ENCODE results near the gene RPA1. TPM values are rescaled to one million over a fixed set of nuclear protein-coding genes. Genes with fewer than 3 reads are reported as not detected.

Gene RPA1
- total and polyA plus RNA-seq, 9 of the 15 experiments (the other 6 are each of a cell fraction or from before 2014, with no cell fraction given), result 25.2 to 125 (median 47.4) TPM

- BruUV-seq (replicated peaks), result no TSS peak
- H2AFZ ChIP-seq (ENCODE audit: low read depth, low read length), result no peak overlapping the region
- peaks cover 19 to 33% of the 10 kb centered on the region in 2 experiments; a peak in 4 of 5 replicates for H3K27me3 ChIP-seq (ENCODE audit: control insufficient read depth in 2 of 2, insufficient read depth in 2 of 2, low read length in 2 of 2)
- POLR2A ChIA-PET, result no interaction called here
- no peaks in the 10 kb centered on the region for H3K79me2 ChIP-seq (ENCODE audit: control insufficient read depth, insufficient read depth, low read length)
- no peaks in the 10 kb centered on the region for H3K9me3 ChIP-seq (replicated peaks; ENCODE audit: control insufficient read depth, insufficient read depth, low read depth, low read length)
- 36% methylated on average over 17 of the region's 19 CpGs for WGBS (ENCODE audit: insufficient coverage, low coverage, missing lambda C conversion rate)
- DNase-seq (ENCODE audit: extremely low read depth in 1 of 4, low spot score in 3 of 4), result no peak
- no peaks in the 10 kb centered on the region for H3K36me3 ChIP-seq (ENCODE audit: control insufficient read depth, insufficient read depth, low read length)
- H3K9ac ChIP-seq (ENCODE audit: insufficient read depth in 1 of 2, low read depth in 2 of 2, low read length in 2 of 2), result no peak overlapping the region
- CTCF ChIA-PET (ENCODE audit: low intra/inter-chr PET ratio), result no interaction called here
- ATAC-seq, result no peak
- no peak overlapping the region for H3K4me3 ChIP-seq
- intact Hi-C loops (cut with micrococcal nuclease), result no loop called here
- no peak for FAIRE-seq
- no peak for TF ChIP-seq SAFB2 (IDR thresholded peaks at IDR 0.05; ENCODE audit: borderline replicate concordance, low read depth, low read length, severe bottlenecking)
- no peak overlapping the region for H3K27ac ChIP-seq (ENCODE audit: extremely low read depth, low read depth, low read length)
- H4K20me1 ChIP-seq (replicated peaks; ENCODE audit: control insufficient read depth, insufficient read depth, low read length), result no peaks in the 10 kb centered on the region
- in situ Hi-C loops (cut with MboI), result loop anchor here (25.0 kb wide), 1 partner anchor 316 kb away; no protein-coding TSS in a partner anchor
- no peak overlapping the region for H3K4me2 ChIP-seq (ENCODE audit: insufficient read depth, low read length)
- peaks cover 0 to 11% of the 10 kb centered on the region in 2 experiments; a peak in 2 of 5 replicates for H3K4me1 ChIP-seq (replicated peaks in 1 of 2; ENCODE audit: control insufficient read depth in 2 of 2, insufficient read depth in 2 of 2, low read length in 2 of 2)
- H3K9me1 ChIP-seq (ENCODE audit: control insufficient read depth, insufficient read depth, low read length), result no peaks in the 10 kb centered on the region
Observed at GRCh38 chr17:1920948-1921351, 91.1 kb downstream of the RPA1 start.

GRCh38 chr17:1928976-1929375 is 99.2 kb downstream of the RPA1 start:
- intact Hi-C loops (cut with micrococcal nuclease) (no loop called here), in situ Hi-C loops (cut with MboI) (no loop called here)
- POLR2A ChIA-PET, result no interaction called here
- H3K27me3 ChIP-seq (ENCODE audit: control insufficient read depth in 2 of 2, insufficient read depth in 2 of 2, low read length in 2 of 2), result peaks cover 11 to 40% of the 10 kb centered on the region in 2 experiments; a peak in 4 of 5 replicates
- no peak overlapping the region for H2AFZ ChIP-seq (ENCODE audit: low read depth, low read length)
- peak in 1 of 4 experiments; percentile 18 for DNase-seq (ENCODE audit: extremely low read depth in 1 of 4, low spot score in 3 of 4)
- H3K36me3 ChIP-seq (ENCODE audit: control insufficient read depth, insufficient read depth, low read length), result no peaks in the 10 kb centered on the region
- FAIRE-seq, result no peak
- ATAC-seq, result no peak; the same call in 2 of the 3 replicates
- CTCF ChIA-PET (ENCODE audit: low intra/inter-chr PET ratio), result no interaction called here
- peaks cover 0 to 7% of the 10 kb centered on the region in 2 experiments; a peak in 2 of 5 replicates for H3K4me1 ChIP-seq (replicated peaks in 1 of 2; ENCODE audit: control insufficient read depth in 2 of 2, insufficient read depth in 2 of 2, low read length in 2 of 2)
- no peaks in the 10 kb centered on the region for H3K9me1 ChIP-seq (ENCODE audit: control insufficient read depth, insufficient read depth, low read length)
- no peaks in the 10 kb centered on the region; the same call in 1 of the 2 replicates for H4K20me1 ChIP-seq (replicated peaks; ENCODE audit: control insufficient read depth, insufficient read depth, low read length)
- H3K4me3 ChIP-seq, result no peak overlapping the region
- 0 out of 4 replicates have a peak overlapping the region, but pooled peaks of 1 of the 2 experiments have one; percentile 58 for H3K9ac ChIP-seq (ENCODE audit: insufficient read depth in 1 of 2, low read depth in 2 of 2, low read length in 2 of 2)
- 6% methylated on average over 9 of the region's 12 CpGs for WGBS (ENCODE audit: insufficient coverage, low coverage, missing lambda C conversion rate)
- H3K4me2 ChIP-seq (ENCODE audit: insufficient read depth, low read length), result no peak overlapping the region
- no TSS peak for BruUV-seq (replicated peaks)
- H3K9me3 ChIP-seq (replicated peaks; ENCODE audit: control insufficient read depth, insufficient read depth, low read depth, low read length), result no peaks in the 10 kb centered on the region
- H3K27ac ChIP-seq (ENCODE audit: extremely low read depth, low read depth, low read length), result no peak overlapping the region
- H3K79me2 ChIP-seq (ENCODE audit: control insufficient read depth, insufficient read depth, low read length), result no peaks in the 10 kb centered on the region
- no peak for TF ChIP-seq SAP30 (IDR thresholded peaks at IDR 0.05; ENCODE audit: borderline replicate concordance, insufficient read depth, low read depth, low read length, poor library complexity, severe bottlenecking)
- TF ChIP-seq PKNOX1 (IDR thresholded peaks at IDR 0.05), result peak; percentile 95
- no peak for TF ChIP-seq SIN3B (IDR thresholded peaks at IDR 0.05; ENCODE audit: low read depth)
- no peak for TF ChIP-seq ZNF77 (CRISPR knock-in tag; IDR thresholded peaks at IDR 0.05)
- TF ChIP-seq PHTF2 (CRISPR knock-in tag; IDR thresholded peaks at IDR 0.05), result no peak
- TF ChIP-seq PPARD (CRISPR knock-in tag; IDR thresholded peaks at IDR 0.05), result no peak
- peak; percentile 68 for TF ChIP-seq MEIS2 (IDR thresholded peaks at IDR 0.05; ENCODE audit: partially characterized antibody)
- TF ChIP-seq JUNB (CRISPR knock-in tag; conservative IDR thresholded peaks at IDR 0.05), result no peak
- no peak for TF ChIP-seq CEBPG (CRISPR knock-in tag; IDR thresholded peaks at IDR 0.05)
- TF ChIP-seq CEBPG (tag; conservative IDR thresholded peaks at IDR 0.05 in 1 of 2, IDR thresholded peaks at IDR 0.05 in 1 of 2), result no peak
- TF ChIP-seq NFXL1 (CRISPR knock-in tag; IDR thresholded peaks at IDR 0.05), result no peak
- TF ChIP-seq MNT (conservative IDR thresholded peaks at IDR 0.05), result no peak
